ENCODE data around the gene RPL7L1.

Gene RPL7L1

GRCh38 chr6:42864602-42865001 lies 14.8 kb upstream of the RPL7L1 start:
- TF ChIP-seq FOXP2 (optimal IDR thresholded peaks at IDR 0.05; ENCODE audit: borderline replicate concordance, extremely low read depth, extremely low read length, insufficient read depth) (no peak), REST (IDR thresholded peaks at IDR 0.05; ENCODE audit: insufficient read depth in 1 of 2, low read depth in 2 of 2, low read length in 2 of 2) (no peak), TAF1 (IDR thresholded peaks at IDR 0.05; ENCODE audit: borderline replicate concordance, insufficient read depth, low read length) (no peak), SIN3A (IDR thresholded peaks at IDR 0.05; ENCODE audit: borderline replicate concordance, insufficient read depth, low read length) (no peak), POLR2AphosphoS5 (IDR thresholded peaks at IDR 0.05; ENCODE audit: low read depth, low read length) (no peak)

- TF ChIP-seq SIN3A (IDR thresholded peaks at IDR 0.05; ENCODE audit: borderline replicate concordance, insufficient read depth, low read length): no peak
- TF ChIP-seq REST (IDR thresholded peaks at IDR 0.05; ENCODE audit: insufficient read depth in 1 of 2, low read depth in 2 of 2, low read length in 2 of 2): no peak
- no peak for TF ChIP-seq FOXP2 (optimal IDR thresholded peaks at IDR 0.05; ENCODE audit: borderline replicate concordance, extremely low read depth, extremely low read length, insufficient read depth)
Observed at GRCh38 chr6:42870145-42870936, 9.1 kb upstream of the RPL7L1 start.

GRCh38 chr6:42871711-42872110 lies 7.7 kb upstream of the RPL7L1 start:
- TF ChIP-seq FOXP2 (optimal IDR thresholded peaks at IDR 0.05; ENCODE audit: borderline replicate concordance, extremely low read depth, extremely low read length, insufficient read depth) (no peak), REST (IDR thresholded peaks at IDR 0.05; ENCODE audit: insufficient read depth in 1 of 2, low read depth in 2 of 2, low read length in 2 of 2) (no peak), POLR2AphosphoS5 (IDR thresholded peaks at IDR 0.05; ENCODE audit: low read depth, low read length) (no peak), SIN3A (IDR thresholded peaks at IDR 0.05; ENCODE audit: borderline replicate concordance, insufficient read depth, low read length) (no peak), TAF1 (IDR thresholded peaks at IDR 0.05; ENCODE audit: borderline replicate concordance, insufficient read depth, low read length) (no peak)

GRCh38 chr6:42873313-42873712 lies 6.1 kb upstream of the RPL7L1 start:
- TF ChIP-seq FOXP2 (optimal IDR thresholded peaks at IDR 0.05; ENCODE audit: borderline replicate concordance, extremely low read depth, extremely low read length, insufficient read depth) (no peak), POLR2AphosphoS5 (IDR thresholded peaks at IDR 0.05; ENCODE audit: low read depth, low read length) (no peak), SIN3A (IDR thresholded peaks at IDR 0.05; ENCODE audit: borderline replicate concordance, insufficient read depth, low read length) (no peak), REST (IDR thresholded peaks at IDR 0.05; ENCODE audit: insufficient read depth in 1 of 2, low read depth in 2 of 2, low read length in 2 of 2) (no peak), TAF1 (IDR thresholded peaks at IDR 0.05; ENCODE audit: borderline replicate concordance, insufficient read depth, low read length) (no peak)

Measured in PFSK-1 (cell line).